SIG-M5 treated with dmso at 0.1 percent for 504 hours (cell line): ENCODE results near the gene COG4.

Source experiments
- DNase-seq: peaks from one replicate; lab custom pipeline; 2025; ENCODE audit not compliant: unreplicated experiment; lab: John Stamatoyannopoulos, UW

COG4 gene

DNA sequence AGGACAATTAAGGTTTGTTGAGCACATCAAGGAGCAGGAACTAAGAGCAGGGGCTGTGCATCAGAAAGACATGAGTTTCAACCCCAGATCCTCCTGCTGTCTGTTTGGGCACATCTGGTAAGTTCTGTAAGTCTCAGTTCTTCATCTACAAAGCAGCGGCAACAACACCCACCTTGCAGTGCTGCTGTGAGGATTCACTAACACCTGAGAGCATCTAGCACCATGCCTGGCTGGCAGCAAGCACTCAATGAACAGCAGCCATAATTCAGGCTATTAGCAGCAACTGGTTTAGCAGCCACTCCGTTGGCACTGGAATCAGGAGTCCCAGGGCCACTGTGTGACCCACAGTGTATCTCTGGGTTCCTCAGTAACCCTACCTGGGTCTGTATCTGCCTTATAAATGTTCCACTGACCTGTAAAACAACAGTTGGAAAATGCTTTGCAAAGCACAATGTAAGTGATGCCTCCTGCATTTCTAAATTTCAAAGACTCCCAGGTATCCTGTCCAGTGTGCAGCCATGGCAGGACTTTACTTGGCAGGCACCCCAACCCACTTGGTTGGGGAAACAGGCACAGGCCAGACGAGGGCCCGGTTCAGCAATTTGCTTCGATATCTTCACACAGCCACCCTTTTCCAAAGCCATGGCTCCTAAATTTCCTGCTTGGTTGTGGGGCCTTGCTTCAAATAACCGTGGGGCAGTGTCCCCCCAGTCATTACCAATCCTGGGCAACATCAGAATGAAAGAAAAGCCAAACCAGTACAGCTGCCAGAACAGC lies 88.7 kb downstream of the COG4 start:
- DNase-seq: no peak

DNA sequence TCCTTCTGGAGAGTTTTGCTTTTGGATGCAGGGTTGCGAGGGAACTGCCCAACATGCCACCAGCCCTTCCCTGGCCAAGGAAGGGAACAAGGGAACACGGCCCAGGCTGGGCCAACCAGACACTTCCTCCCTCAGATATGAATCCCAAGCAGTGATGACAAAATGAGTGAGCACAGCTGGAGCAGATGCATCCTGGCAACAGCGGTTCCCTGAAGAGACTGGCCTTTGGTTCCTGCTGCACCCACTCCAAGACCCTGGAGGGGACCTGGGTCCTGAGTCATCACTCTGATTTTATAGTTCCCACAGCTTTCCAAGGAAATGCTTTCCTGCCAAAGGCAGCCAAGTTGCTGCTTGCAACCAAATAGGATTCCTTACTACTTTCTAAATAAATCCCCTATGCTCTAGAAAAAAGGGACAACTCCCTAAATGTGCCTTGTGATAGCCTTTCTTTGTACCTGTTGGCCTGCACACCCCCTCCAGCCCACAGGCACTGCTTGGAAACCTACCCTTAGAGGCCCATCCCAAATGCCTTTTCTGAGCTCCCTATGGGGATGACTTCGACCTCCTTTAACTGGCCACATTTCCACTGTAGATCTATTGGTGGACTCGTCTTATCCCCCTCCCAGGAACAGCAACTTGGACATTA lies 89.8 kb downstream of the COG4 start:
- no peak for DNase-seq

DNA sequence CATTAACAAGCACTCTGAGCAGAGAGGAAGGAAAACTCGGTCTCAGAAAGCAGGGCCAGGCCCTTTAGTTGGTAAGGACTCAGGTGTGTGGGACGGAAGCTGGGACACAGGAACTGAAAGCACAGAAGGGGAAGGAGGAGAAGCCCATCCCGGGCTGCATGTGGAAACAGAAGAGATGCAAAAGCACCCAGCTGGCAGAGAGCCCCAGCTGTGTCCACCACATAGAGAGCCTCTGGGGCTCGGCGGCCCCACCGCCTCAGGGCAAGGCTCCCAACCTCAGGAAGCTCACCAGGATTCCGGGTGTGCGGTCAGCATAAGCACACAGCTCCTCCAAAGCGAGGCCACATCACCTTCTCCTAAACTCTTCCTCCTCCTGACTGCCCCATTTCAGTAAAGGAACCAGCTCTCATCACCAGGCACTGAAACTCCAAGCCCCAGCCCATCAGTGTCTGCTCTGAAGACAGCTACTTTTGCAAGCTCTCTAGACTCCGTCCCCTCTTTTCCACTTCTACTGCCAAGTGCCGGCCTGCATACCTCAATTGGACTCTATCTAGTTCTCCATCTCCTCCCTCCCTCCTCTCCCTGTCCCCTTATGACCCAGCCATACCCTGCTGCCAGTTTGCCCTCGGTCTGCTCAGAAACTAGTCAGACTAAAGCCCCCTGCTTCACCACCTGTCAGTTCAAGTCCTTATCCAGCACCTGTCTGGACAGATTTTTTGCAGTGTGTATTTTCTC lies 90.5 kb downstream of the COG4 start:
- DNase-seq: peak; percentile 90

DNA sequence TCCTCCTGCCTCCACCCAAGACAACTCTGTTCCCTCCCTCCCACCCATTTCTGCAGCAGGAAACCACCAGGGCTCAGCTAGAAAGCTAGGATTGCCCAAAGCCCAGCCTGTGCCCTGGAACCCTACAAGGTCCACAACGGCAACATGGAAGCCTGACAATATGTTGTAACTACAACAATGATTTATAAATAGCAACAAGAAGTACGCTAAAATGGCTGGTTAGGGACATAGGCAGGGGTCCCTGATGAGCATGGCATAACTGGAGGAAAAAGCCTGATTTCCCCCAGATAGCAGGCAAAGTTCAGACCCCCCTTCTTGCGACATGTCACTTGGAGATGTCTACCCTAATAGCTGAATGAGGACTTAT lies 91.0 kb downstream of the COG4 start:
- DNase-seq: peak; percentile 90

DNA sequence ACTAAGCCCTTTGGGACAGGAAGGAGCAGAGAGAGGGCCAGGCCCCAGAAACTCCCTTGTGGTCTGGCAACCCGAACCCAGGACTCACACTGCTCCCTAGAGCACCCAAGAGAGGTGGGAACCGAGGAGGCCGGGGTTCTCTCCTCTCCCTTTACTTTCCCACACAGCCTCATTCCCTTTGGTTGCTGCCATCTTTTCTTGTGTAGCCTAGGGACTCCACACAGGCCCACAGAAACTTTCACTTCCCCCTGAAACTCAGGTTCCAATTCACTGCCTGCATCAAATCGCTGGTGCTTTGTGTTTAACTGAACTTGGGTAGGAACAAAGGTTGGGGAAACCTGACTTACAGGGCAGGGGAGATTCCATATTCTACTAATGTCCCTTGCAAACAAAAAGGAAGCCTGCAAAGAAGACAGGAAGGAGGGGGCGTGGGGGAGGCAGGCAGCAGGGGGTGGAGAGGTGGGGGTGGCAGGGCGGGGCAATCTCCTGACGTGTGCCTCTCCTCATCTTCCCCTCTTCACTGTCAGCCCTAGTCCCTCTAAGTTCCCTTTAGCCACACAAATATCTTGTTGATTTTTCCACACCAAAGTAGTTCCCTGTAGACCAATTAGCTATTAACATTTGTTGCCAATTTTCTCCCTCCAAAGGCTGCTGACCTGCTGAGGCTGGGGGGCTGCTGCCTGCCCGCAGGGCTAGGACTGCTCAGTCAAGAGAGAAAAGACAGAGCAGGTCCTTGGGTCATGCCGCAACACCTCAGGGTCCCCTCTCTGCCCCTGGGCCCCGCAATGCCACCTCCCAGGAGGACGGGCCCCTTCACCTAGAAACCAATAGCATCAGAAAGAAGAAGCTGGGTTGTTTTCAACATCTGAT lies 92.5 kb downstream of the COG4 start:
- DNase-seq: peak; percentile 82
